K562 (cell line): ENCODE measurements around the gene ANTXRL. TPM values are rescaled to one million over a fixed set of nuclear protein-coding genes. Genes with fewer than 3 reads are reported as not detected.

Experiments used
- ATAC-seq: fragments of 200-7000 bp; cut with Tn5 transposase; 3 replicates; pipeline ENCODE4 v1.9.1; 2020; ENCODE audit warnings: moderate library complexity
- BruUV-seq: library from RNA; stranded (reverse); fragments of 400-500 nt; replicated peaks from 2 replicates; lab custom pipeline; 2021; lab: Mats Ljungman, UMichigan
- CTCF ChIA-PET: fragments of 300-600 bp; formaldehyde crosslinking; extraction: SDS; loops from one replicate; lab custom pipeline; 2021; ENCODE audit warnings: low intra/inter-chr PET ratio; lab: Yijun Ruan, JAX
- POLR2A ChIA-PET: fragments of 300-600, 350-650 bp; sonication (Branson Sonifier 250); formaldehyde crosslinking; extraction: SDS; loops from one replicate; lab custom pipeline; 2021; ENCODE audit warnings: antibody characterized with exemption, inconsistent platforms; lab: Yijun Ruan, JAX
- DNase-seq, 4 experiments: peaks; one replicate each; pipeline versions ENCODE4 v3.0.0 to v3.0.0-alpha.2; 2011 to 2018; ENCODE audit warnings: low spot score in 3 of 4, mixed read lengths in 3 of 4; ENCODE audit errors: extremely low read depth in 1 of 4
- FAIRE-seq: peaks from 2 replicates; lab custom pipeline; 2011; peaks lifted over from hg19 to GRCh38; lab: Jason Lieb, UNC
- H2AFZ ChIP-seq: 2 replicates; pipeline ENCODE4 v1.6.0; 2011; ENCODE audit warnings: low read depth, low read length, control low read depth, inconsistent platforms
- H3K27ac ChIP-seq: fragments of 200-600 bp; 3 replicates; pipeline ENCODE4 v1.8.0; 2011; ENCODE audit warnings: low read depth, mild to moderate bottlenecking, control low read depth, inconsistent platforms, low read length, moderate library complexity, mixed read lengths; ENCODE audit errors: extremely low read depth
- H3K27me3 ChIP-seq, 2 experiments: fragments of 300-600 bp in 1 of 2; 2 replicates in 1 of 2; 3 replicates in 1 of 2; pipeline versions ENCODE4 v1.6.0 to v1.8.0; 2011; ENCODE audit warnings: inconsistent platforms in 2 of 2, low read length in 2 of 2, mild to moderate bottlenecking in 1 of 2, mixed read lengths in 1 of 2, moderate library complexity in 1 of 2; ENCODE audit not compliant: control insufficient read depth in 2 of 2, insufficient read depth in 2 of 2
- H3K36me3 ChIP-seq: fragments of 300-600 bp; 3 replicates; pipeline ENCODE4 v1.8.0; 2011; ENCODE audit warnings: mild to moderate bottlenecking, low read length, inconsistent platforms; ENCODE audit not compliant: control insufficient read depth, insufficient read depth
- H3K4me1 ChIP-seq, 2 experiments: fragments of 200-600 bp in 1 of 2; replicated peaks in 1 of 2; 2 replicates in 1 of 2; 3 replicates in 1 of 2; pipeline versions ENCODE4 v1.5.1 to v1.8.0; 2011; ENCODE audit warnings: inconsistent platforms in 2 of 2, low read length in 2 of 2, mild to moderate bottlenecking in 1 of 2, mixed read lengths in 1 of 2, moderate library complexity in 1 of 2; ENCODE audit not compliant: control insufficient read depth in 2 of 2, insufficient read depth in 2 of 2
- H3K4me2 ChIP-seq: 2 replicates; pipeline ENCODE4 v1.6.1; 2011; ENCODE audit warnings: low read length, control low read depth, inconsistent platforms, mixed read lengths; ENCODE audit not compliant: insufficient read depth
- H3K4me3 ChIP-seq: fragments of 200-600 bp; sonication (generic), shearing (Covaris generic); 2 replicates; pipeline ENCODE4 v1.5.1; 2016; ENCODE audit warnings: control low read depth, inconsistent platforms
- H3K79me2 ChIP-seq: fragments of 200-600 bp; 3 replicates; pipeline ENCODE4 v1.8.0; 2011; ENCODE audit warnings: low read length, inconsistent platforms; ENCODE audit not compliant: control insufficient read depth, insufficient read depth
- H3K9ac ChIP-seq, 2 experiments: 2 replicates each; pipeline versions ENCODE4 v1.6.0 to v1.6.1; 2011; ENCODE audit warnings: low read depth in 2 of 2, low read length in 2 of 2, control low read depth in 1 of 2, inconsistent platforms in 1 of 2, mild to moderate bottlenecking in 1 of 2, mixed read lengths in 1 of 2; ENCODE audit not compliant: insufficient read depth in 1 of 2
- H3K9me1 ChIP-seq: one replicate; pipeline ENCODE4 v1.6.0; 2011; ENCODE audit warnings: inconsistent platforms, mild to moderate bottlenecking, low read length, moderate library complexity; ENCODE audit not compliant: control insufficient read depth, insufficient read depth
- H3K9me3 ChIP-seq: replicated peaks from 2 replicates; pipeline ENCODE4 v1.5.1; 2011; ENCODE audit warnings: low read depth, low read length, inconsistent platforms; ENCODE audit not compliant: control insufficient read depth, insufficient read depth
- H4K20me1 ChIP-seq: replicated peaks from 2 replicates; pipeline ENCODE4 v1.6.1; 2011; ENCODE audit warnings: low read length, inconsistent platforms, mixed read lengths; ENCODE audit not compliant: control insufficient read depth, insufficient read depth
- ATF6 ChIP-seq: sonication (generic); formaldehyde crosslinking; IDR thresholded peaks from 2 replicates; pipeline ENCODE4 v1.4.0; 2020; ENCODE audit warnings: mild to moderate bottlenecking, missing genetic modification reagents
- HMG20A ChIP-seq: fragments of 450-650 bp; formaldehyde crosslinking; conservative IDR thresholded peaks from 2 replicates; pipeline ENCODE4 v1.4.0; 2020; ENCODE audit warnings: mild to moderate bottlenecking, mixed read lengths
- KDM4B ChIP-seq, 2 experiments: fragments of 450-650 bp in 1 of 2; sonication (generic) in 1 of 2; IDR thresholded peaks; 2 replicates each; pipeline ENCODE4 v1.6.1; 2016 to 2017; ENCODE audit warnings: borderline replicate concordance in 2 of 2, antibody characterized with exemption in 1 of 2, low read depth in 1 of 2, mild to moderate bottlenecking in 1 of 2
- MYNN ChIP-seq, 2 experiments: sonication (generic); formaldehyde crosslinking in 1 of 2; IDR thresholded peaks; 2 replicates each; pipeline versions ENCODE4 v1.5.0 to v1.6.1; 2016 to 2020; ENCODE audit warnings: antibody characterized with exemption in 1 of 2, missing genetic modification reagents in 1 of 2
- ZBTB43 ChIP-seq: sonication (generic); formaldehyde crosslinking; IDR thresholded peaks from 2 replicates; pipeline ENCODE4 v1.8.0; 2023; ENCODE audit warnings: mild to moderate bottlenecking, missing genetic modification reagents
- ZNF586 ChIP-seq: fragments of 450-650 bp; formaldehyde crosslinking; conservative IDR thresholded peaks from 2 replicates; pipeline ENCODE4 v1.4.0; 2020; ENCODE audit warnings: mild to moderate bottlenecking, moderate library complexity
- ZNF75A ChIP-seq: fragments of 450-650 bp; formaldehyde crosslinking; IDR thresholded peaks from 2 replicates; pipeline ENCODE4 v1.4.0; 2020; ENCODE audit warnings: mild to moderate bottlenecking
- WGBS: fragments of 100-300 bp; shearing (Covaris generic); methylation state at CpG from one replicate; pipeline ENCODE4 v1.1.6; 2016; ENCODE audit warnings: low coverage, mixed read lengths; ENCODE audit not compliant: insufficient coverage; ENCODE audit errors: missing lambda C conversion rate; 5-methylcytosine and 5-hydroxymethylcytosine counted together
- in situ Hi-C: fragments of 300-500 bp; cut with MboI; formaldehyde crosslinking; loops from 4 replicates; pipeline ENCODE4 v1.15.0; 2018; ENCODE audit warnings: inconsistent platforms, mixed read lengths
- intact Hi-C: fragments of 100-400 bp; cut with micrococcal nuclease; formaldehyde crosslinking; loops from 2 replicates; pipeline ENCODE4 v1.14.2; 2022
- polyA plus RNA-seq, 8 experiments: library from polyadenylated mRNA; depleted of rRNA in 4 of 8; stranded (reverse) in 5 of 8; unstranded in 3 of 8; fragments of >200 nt; fragmentation: Nextera tagmentation in 2 of 8; fragmentation: Illumina TruSeq in 1 of 8; extraction: Ambion mirVana in 2 of 8; extraction: Trizol in 1 of 8; gene quantifications; 2 replicates each; pipeline versions ENCODE4 v1.2.1 to v1.2.3, GENCODE V29; 2011 to 2014; ENCODE audit warnings: inconsistent platforms in 1 of 8, missing spikeins in 1 of 8
- total RNA-seq, 7 experiments: library from RNA; depleted of rRNA in 6 of 7; stranded (reverse); fragments of >200 nt in 6 of 7; fragmentation: Illumina TruSeq in 2 of 7; extraction: Trizol in 2 of 7; gene quantifications; 2 replicates each; pipeline versions ENCODE4 v1.2.1 to v1.2.3, GENCODE V29; 2011 to 2021; ENCODE audit warnings: low replicate concordance in 1 of 7

The ANTXRL gene
- total and polyA plus RNA-seq, 9 of the 15 experiments (the other 6 are each of a cell fraction or from before 2014, with no cell fraction given), result not detected

GRCh38 chr10:46293228-46293627, 6.4 kb downstream of the ANTXRL start:
- Histone ChIP-seq H3K27me3 (peaks cover 24 to 72% of the 10 kb centered on the region in 2 experiments), H3K4me2 (no peak overlapping the region), H2AFZ (no peak overlapping the region), H3K9me3 (no peaks in the 10 kb centered on the region), H3K36me3 (no peaks in the 10 kb centered on the region), H3K4me1 (peaks cover 0 to 16% of the 10 kb centered on the region in 2 experiments; a peak in 2 of 5 replicates), H4K20me1 (0 out of 2 replicates have a peak, but pooled peaks cover 5% of the 10 kb centered on the region), H3K79me2 (no peaks in the 10 kb centered on the region)
- FAIRE-seq, result no peak
- in situ Hi-C loops, result loop anchor here (25.0 kb wide), 1 partner anchor 1594 kb away; no protein-coding TSS in a partner anchor
- POLR2A ChIA-PET, result interaction anchor here (0.9 kb wide), 1 partner anchor 21 kb away, joined by 4 read pairs; no protein-coding TSS in a partner anchor
- 6% methylated on average over 8 of the region's 8 CpGs for WGBS
- intact Hi-C loops, result no loop called here
- TF ChIP-seq ZBTB43 (peak; percentile 70; the same call in 1 of the 2 replicates), HMG20A (CRISPR knock-in tag) (no peak), ATF6 (CRISPR knock-in tag) (no peak), MYNN (IDR thresholded peaks at IDR 0.05) (peak; percentile 84), MYNN (CRISPR knock-in tag; IDR thresholded peaks at IDR 0.05) (no peak), ZNF586 (CRISPR knock-in tag) (no peak), KDM4B (IDR thresholded peaks at IDR 0.05; ENCODE audit: borderline replicate concordance in 2 of 2, low read depth in 1 of 2) (0 out of 4 replicates have a peak, but pooled peaks of 1 of the 2 experiments have one; percentile 55), ZNF75A (CRISPR knock-in tag) (no peak)
- TF ChIP-seq, all 486 proteins: peak for 3
- H3K9ac ChIP-seq, result no peak overlapping the region
- no peak for DNase-seq
- ATAC-seq, result no peak
- no TSS peak for BruUV-seq
- no peak overlapping the region for H3K4me3 ChIP-seq
- H3K9me1 ChIP-seq, result no peaks in the 10 kb centered on the region
- no peak overlapping the region for H3K27ac ChIP-seq
- CTCF ChIA-PET, result no interaction called here
